HG03521 (cell line): Measurements from ENCODE around the gene CHGA.

Experiments
- ATAC-seq: cut with Tn5 transposase; IDR thresholded peaks from one replicate; pipeline ENCODE4 v1.9.1; 2021; ENCODE audit warnings: mild to moderate bottlenecking, moderate library complexity; ENCODE audit not compliant: unreplicated experiment

The CHGA gene

DNA sequence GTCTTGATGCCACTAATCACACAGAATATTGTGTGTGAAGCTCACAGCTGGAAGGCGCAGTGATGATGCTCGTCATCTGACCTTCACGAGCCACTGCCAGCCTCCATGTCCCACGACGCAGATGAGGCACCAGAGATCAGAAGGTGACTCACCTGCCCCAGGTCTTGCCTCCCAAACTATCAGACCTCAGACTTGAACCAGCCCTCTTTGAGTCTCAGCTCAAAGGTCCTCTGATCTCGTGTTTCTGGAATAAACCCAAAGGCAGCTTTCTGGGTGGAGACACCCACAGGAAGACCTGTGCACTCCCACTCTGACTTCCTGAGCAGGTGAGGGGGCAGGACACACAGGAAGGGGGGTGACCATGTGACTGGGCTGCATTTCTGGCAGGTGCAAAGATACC lies 19.6 kb upstream of the CHGA start:
- no peak for ATAC-seq

DNA sequence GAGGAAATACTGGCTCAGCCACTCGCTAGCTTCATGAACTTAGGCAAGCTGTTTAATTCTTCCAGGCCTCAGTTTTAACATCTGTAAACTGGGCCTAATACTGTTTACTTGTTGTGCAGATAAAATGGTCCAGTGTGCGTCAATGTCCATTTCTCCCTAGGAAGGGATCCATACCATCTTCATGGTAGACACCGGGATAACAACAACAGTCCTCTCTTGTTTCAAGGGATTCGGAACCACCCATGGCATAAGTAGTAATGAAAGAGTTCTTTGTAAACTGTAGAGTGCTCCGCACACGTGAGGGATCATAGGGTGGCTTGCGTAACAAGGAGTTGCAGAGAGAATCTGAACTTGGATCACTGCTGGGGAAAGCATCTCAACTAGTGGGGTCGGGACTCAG lies 17.3 kb upstream of the CHGA start:
- no peak for ATAC-seq

DNA sequence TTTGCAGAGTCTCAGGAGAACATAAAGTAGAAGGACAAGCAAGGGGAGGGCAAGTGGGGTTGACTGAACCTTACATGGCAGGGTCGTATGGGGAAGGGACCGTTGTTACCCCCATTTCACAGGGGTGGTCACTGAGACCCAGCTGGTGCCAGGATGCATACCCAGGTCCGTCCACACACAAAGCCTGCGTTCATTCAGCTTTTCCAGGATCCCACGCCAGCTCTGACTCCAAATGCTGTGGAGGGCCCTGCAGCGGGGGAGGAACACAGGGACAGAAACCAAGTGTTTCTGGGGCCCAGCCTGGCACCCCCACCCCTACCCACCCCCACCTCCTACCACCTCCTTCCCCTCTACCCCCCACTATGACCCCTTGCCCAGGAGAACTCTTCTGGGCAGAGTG lies 16.5 kb upstream of the CHGA start:
- ATAC-seq: no peak

DNA sequence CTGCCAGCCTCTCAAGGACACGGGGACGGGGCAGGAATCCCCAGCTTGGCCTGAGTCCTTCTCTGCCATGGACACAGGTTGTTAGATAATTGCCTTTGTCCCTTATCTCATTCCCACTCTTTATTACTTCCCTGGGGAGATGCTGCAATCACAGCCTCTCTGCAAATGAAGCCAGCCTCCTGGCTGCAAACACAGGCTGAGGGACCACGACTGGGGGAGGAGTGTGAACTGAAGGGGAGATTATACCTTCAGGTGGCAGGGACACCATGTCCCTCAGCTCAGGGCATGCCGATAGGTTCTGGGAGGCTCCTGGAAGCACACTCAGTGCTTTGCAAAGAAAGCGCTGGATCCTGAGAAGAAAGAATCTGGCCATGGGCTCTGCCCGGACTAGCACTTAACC lies 16.1 kb upstream of the CHGA start:
- ATAC-seq: no peak

DNA sequence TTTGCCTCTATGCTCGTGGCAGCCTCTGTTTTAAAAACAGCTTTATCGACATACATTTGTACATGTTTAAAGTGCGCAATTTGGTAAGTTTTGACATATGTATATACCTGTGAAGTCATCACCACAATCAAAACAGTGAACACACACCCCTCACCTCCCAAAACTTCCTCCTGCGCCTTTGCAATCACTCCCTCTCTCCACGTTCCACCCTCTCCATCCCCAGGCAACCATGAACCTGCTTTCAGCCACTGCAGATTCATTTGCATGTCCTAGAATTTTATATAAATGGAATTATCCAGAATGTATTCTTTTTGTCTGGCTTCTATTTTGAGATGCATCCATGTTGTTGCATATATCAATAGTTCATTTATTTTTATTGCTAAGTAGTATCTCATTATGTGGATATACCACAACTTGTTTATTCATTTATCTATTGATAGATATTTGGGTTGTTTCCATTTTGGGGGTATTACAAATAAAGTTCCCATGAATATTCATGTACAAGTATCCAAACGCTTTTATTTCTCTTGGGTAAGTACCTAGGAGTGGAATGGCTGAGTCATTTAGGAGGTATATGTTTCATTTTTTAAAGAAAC lies 15.5 kb upstream of the CHGA start:
- no peak for ATAC-seq

DNA sequence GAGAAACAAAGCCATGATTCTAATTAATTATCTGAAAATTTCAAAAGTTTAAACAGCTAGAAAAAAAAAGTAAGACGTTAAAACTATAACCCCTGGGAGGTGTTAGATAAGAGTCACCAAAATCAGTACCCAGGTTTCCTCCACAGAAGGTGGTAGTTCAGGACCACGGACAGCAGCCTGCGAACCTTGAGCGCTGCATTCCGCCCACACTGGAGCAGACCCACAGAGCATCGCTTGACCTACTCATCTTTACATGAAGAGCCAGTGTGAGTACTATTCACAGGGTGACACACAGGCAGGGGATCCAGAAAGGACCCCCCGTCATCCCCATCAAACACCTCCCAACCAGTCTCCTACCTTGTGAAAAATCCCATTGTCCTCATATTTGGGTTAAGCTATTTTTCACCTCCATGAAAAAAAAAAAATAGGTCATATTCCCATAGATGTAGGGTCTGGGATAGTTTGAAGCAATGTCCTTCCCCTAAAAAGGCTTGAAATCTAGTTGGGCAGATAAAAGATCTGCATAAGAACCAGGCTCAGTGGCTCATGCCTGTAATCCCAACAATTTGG lies 8.8 kb upstream of the CHGA start:
- no peak for ATAC-seq

DNA sequence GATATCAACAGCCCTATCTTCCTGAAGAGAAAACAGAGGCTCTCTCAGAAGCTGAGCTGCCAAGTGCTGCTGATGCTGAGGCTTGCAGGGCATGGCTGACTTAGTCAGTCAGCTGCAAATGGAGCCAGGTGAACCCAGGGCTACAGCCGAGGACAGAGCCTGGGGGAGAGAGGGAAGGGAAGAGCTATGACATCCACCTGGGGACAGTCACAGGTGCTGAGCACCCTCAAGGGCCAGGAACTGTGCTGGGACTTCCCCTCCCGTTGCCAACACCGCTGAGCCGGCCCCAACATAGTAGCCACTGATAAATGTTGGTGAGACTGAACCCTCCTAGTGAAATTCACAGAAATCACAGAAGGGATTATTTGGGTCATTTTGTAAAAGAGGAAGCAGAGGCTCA lies 6.7 kb upstream of the CHGA start:
- ATAC-seq: no peak

DNA sequence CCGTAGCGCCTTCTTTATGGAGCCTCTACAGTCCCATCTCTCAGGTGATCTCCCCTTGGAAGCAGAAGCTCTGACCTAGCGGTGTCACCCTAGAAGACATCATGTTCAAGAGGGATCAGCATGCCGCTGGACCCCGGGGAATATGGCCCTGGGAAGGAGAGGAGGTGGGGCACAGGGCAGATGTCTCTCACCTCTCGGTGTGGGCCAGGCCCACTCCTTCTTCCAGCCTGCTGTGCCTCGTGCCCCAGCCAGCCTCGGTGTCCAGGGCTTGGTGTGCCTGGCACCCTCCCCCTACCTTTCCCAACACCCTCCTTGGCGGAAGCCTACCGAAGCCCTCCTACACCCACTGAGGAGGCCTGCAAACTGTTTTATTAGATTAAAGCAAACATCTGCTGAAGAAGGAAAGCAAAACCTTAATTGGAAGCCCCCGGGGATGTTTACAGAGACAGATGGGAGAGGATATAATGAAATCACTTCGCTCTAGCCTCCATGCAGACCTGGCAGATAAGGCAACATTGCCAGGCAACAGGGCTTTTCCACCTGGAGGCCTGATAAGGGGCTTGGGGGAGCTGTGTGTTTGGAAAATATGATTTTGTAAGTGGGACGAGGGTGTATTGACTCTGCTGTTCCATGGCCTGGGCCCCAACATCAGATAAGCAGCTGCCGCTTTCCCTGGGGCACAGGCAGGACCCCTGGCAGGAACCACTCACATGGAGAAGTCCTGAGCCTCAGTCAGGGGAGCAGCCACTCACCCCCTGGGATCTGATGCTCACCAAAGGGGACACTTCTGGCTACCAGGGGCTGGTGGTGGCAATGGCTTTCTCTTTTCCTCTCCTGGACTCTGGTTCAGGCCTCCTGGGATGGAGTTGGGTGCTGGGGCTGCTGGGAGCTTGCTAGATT lies 5.7 kb upstream of the CHGA start:
- no peak for ATAC-seq

DNA sequence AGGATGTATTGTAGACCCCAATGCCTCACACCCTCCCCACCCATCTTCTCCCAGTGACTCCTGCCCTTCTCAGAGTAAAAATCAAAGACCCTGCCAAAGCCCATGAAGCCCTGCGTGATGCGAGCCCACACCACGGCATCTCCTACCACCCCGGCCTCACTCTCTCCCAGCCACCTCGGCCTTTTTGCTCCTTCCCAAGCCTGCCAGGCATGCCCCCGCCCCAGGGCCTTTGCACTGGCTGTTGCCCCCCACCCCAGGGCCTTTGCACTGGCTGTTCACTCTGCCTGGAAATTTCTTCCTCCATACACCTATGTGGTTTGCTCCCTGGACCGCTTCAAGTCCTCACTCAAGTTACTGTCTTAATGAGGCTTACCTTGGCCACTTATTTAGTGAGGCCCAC lies 5.0 kb upstream of the CHGA start:
- ATAC-seq: no peak

DNA sequence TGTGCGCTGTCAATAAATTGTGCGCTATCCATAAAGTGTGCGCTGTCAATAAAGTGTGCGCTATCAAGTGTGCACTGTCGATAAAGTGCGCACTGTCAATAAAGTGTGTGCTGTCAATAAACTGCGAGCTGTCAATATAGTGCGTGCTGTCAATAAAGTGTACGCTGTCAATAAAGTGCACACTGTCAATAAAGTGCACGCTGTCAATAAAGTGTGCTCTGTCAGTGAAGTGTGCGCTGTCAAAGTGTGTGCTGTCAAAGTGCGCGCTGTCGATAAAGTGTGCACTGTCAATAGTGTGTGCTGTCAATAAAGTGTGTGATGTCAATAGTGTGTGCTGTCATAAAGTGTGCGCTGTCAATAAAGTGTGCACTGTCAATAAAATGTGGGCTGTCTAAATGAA lies 2.9 kb upstream of the CHGA start:
- ATAC-seq: no peak

DNA sequence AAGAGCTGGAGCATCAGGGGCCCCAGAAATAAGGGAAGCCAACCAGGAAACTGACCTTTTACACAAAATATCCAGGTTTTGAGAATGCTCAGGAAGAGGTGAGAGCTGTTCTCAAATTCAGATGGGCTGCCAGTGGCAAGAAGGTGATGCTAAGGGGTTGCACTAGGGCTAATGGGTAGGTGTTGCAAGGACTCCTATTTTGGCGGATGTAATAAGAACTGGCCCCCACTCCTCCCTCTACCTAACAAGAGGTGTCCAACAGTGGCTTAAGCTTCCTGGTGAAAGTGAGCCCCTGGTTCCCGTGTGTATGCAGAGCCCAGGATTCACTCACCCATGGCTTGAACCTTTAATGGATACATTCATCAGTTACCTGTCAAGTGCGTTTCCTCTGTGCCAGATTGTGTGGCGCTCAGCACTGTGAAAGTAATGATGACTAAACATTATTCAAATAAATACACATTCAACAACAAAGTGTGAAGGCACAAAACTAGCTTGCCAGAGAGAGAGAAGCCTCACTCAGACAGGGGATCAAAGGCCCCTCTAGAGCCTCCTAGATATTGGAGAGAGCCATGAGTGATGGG lies 705 bp upstream of the CHGA start:
- ATAC-seq: no peak

DNA sequence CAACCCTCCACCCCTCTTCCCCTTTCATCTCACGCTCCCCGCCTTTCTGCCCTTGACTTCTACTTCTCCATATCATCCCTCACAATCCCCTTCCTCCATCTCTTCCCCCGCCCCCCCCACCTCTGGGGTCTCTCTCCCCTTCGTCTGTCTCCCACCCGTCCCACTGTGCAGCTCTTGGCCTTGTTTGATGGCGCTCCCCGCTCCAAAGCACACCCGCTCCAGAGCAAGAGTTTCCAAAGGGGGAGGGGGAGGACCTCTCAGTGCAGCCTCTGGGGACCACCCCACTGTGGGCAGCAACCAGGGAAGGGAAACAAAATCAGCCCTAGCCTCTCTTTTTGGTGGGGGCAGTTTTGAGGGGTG lies 774 bp downstream of the CHGA start:
- ATAC-seq: no peak

DNA sequence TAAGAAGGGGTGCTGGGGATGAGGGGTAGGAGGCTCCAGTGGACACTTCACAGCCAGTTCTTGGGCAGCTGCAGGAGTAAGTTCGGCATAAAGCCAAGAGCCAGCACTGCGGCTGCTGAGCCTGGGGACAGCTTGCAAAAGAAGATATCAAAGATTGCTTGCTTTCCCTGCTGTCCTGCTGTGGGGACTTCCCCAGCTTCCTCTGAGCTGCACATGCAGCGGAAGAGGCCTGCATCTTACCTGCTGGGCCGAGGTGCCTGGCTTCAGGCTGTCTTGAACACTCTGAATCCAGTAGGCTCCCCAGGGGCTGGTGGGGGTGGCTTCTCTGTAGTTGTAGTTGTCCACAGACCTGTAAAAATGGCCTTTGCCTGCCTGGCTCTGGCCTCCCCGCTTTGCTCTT lies 1.3 kb downstream of the CHGA start:
- ATAC-seq: no peak

DNA sequence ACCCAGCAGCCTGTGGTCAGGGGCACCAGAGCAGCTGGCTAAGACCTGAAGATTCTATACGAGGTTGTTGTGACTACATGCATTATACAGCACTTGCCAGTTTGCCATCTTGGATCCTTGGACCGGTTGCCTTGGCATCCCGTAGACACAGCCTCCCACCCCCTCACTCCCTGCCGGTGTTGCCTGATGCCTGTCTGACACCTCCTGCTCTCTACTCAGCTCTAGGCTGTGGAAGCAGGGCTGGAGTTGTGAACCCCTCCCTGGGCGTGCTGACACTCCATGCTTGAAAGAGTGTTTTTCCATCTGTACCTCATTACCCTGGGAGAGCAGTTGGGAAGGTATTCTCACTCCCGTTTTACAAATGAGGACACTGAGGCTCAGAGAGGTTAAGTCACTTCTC lies 2.5 kb downstream of the CHGA start:
- ATAC-seq: no peak

DNA sequence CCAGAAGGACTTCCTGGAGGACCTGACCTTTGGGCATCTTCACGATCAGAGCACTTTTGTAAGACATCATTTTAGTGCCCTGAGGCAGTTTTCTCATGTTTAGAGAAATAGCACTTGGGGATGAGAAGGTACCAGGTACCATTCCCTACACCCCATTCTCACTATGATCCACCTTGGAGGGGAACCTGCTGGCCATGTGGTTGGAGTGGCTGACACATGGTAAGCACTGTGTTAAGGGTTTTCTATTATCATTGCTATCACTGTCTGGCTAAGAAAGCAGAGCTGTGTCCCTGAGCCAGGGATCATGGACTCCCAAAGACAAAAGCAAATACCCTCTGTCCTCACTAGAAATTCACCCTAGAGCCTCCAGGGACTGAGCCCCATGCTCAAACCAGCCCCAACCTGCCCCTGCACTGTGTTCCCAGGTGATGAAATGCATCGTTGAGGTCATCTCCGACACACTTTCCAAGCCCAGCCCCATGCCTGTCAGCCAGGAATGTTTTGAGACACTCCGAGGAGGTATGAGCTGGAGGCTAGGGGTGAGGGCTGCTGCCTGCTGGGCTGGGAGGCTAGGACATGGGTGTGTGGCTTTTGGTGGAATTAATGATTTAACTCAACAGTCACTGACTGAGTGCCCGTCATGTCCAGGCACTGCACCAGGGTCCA lies 3.4 kb downstream of the CHGA start:
- no peak for ATAC-seq

DNA sequence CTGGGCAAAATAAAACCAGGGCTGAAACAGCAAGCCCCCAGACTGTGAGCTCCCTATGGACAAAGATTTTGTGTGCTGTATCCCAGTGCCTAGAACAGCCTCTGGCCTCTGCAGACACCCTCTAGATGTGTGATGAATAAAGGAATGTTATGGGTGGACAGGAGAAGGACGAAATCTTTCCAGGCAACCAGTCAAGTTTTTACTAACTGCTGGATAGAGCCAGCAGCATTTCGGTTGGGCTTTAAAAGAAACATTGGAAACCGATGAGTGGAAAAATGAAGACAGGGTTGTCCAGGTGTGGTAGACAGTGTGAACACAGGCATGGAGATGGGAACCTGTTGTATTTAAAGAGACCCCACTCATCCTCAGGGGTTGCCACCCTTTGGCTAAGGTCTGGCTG lies 4.0 kb downstream of the CHGA start:
- ATAC-seq: no peak

DNA sequence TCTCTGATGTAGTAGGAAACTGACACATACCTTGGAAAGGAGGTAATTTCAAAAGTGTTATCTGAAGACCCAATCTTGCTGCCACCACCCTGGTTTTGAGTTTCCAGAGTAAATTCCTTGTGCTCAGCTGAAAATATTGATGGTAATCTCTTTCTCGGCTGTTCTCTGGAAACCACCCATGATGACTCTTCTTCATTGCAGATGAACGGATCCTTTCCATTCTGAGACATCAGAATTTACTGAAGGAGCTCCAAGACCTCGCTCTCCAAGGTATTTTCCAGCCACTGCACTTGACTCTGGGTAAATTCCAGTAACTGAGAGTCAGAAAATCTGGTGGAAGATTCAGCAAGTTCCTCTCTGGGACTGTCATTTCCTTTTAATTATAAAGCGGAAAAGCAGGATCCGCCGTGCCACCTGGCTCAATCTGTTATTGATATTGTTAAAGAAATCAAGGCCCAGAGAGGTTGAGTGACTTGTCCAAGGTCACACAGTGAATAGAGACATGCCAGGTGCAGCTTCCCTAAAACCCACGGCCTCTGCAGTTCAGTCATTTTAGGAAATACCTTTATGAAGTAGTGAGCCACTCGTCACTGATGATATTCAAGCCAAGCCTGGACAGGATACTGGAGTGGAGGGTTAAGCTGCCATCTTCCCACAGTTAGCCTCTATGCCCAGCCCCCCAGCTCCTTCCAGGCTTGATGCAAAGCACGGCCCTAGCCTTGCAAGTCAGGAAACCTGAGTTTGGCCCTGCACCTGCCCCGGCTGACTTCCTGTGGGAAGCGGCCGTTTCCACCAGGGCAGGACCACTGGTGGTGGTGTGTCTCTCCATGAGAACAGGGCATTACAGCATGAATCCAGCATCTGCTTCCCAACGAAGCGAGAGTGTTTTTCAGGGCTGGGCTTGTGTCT lies 4.7 kb downstream of the CHGA start:
- no peak for ATAC-seq

DNA sequence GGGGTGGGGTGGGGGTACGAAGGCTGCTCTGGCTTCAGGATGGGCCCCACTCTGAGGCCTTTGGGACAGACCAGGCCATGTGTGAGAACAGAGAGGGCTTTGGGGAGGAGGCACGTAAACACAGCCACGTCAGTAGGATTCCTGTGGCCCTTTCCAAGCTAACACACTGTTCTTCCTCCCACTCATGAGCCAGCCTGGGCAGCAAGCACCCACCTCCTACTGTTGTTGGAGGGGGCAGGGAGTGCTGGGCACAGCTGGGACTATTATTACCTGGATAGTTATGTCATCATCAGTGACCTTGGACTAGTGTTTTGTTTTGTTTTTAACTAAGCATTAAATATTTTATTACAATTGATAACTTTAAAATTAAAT lies 5.3 kb downstream of the CHGA start:
- ATAC-seq: no peak

DNA sequence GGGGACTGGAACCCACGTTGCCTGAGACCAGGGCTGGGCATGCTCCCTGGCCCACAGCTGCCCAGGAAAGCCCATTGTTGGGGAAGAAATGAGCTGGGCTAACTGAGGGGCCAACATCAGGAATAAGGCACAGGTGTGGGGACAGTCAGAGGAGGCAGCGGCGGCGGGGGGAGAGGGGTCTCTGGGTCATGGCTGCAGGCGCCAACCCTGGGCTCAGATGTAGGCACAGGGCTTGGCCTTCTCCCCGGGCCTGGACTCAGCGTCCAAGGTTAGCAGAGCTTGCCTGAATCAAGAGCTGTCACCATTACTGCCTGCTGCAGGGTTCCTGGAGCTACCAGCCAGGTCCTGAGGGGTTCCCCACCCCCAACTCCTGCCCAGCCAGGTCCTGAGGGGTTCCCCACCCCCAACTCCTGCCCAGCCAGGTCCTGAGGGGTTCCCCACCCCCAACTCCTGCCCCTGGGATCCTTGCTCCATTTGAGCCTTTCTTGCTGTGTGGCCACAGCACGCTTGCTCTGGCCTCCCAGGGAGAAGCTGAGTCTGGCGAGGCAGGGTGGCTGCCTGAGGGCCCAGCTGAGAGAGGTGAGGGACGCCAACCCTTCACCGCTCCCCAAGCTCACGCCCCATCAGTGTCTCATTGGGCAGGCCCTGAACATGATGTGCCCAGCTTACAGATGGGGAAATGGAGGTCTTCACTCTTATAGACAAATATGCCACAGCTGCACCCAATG lies 6.2 kb downstream of the CHGA start:
- no peak for ATAC-seq
